Measurements from ENCODE around the gene NDUFA8. TPM values are rescaled to one million over a fixed set of nuclear protein-coding genes. Genes with fewer than 3 reads are reported as not detected.

NDUFA8 gene
- total and polyA plus RNA-seq, 9 of the 15 experiments (the other 6 are each of a cell fraction or from before 2014, with no cell fraction given), result 105 to 212 (median 133) TPM

GRCh38 chr9:122188369-122188768, 28.8 kb upstream of the NDUFA8 start (continued):
- TF ChIP-seq ZNF407 (IDR thresholded peaks at IDR 0.05; ENCODE audit: low read depth) (no peak), C11orf30 (IDR thresholded peaks at IDR 0.05; ENCODE audit: low read depth) (no peak), TBL1XR1 (IDR thresholded peaks at IDR 0.05; ENCODE audit: low read length in 2 of 2) (no peak), ELF4 (CRISPR knock-in tag; IDR thresholded peaks at IDR 0.05) (no peak), RBFOX2 (IDR thresholded peaks at IDR 0.05; ENCODE audit: low read depth, low read length) (no peak), E2F4 (CRISPR knock-in tag; IDR thresholded peaks at IDR 0.05; ENCODE audit: low read depth) (no peak), TRIM28 (IDR thresholded peaks at IDR 0.05) (no peak), CREM (IDR thresholded peaks at IDR 0.05; ENCODE audit: low read depth) (no peak), ETS2 (tag; IDR thresholded peaks at IDR 0.05; ENCODE audit: borderline replicate concordance, poor library complexity, severe bottlenecking) (no peak), LARP7 (IDR thresholded peaks at IDR 0.05) (no peak), HMG20A (CRISPR knock-in tag; conservative IDR thresholded peaks at IDR 0.05) (no peak), TCF3 (CRISPR knock-in tag; IDR thresholded peaks at IDR 0.05) (no peak), TCF7L2 (IDR thresholded peaks at IDR 0.05; ENCODE audit: low read depth, low read length) (no peak), IFI16 (CRISPR knock-in tag; IDR thresholded peaks at IDR 0.05) (no peak), PTBP1 (IDR thresholded peaks at IDR 0.05; ENCODE audit: low read depth, low read length) (no peak)
- TF ChIP-seq, protein P1, sequence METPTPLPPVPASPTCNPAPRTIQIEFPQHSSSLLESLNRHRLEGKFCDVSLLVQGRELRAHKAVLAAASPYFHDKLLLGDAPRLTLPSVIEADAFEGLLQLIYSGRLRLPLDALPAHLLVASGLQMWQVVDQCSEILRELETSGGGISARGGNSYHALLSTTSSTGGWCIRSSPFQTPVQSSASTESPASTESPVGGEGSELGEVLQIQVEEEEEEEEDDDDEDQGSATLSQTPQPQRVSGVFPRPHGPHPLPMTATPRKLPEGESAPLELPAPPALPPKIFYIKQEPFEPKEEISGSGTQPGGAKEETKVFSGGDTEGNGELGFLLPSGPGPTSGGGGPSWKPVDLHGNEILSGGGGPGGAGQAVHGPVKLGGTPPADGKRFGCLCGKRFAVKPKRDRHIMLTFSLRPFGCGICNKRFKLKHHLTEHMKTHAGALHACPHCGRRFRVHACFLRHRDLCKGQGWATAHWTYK (CRISPR knock-in tag; IDR thresholded peaks at IDR 0.05), result no peak

Data from K562 (cell line).